Measurements from ENCODE around the gene LPCAT2. TPM values are rescaled to one million over a fixed set of nuclear protein-coding genes. Genes with fewer than 3 reads are reported as not detected.

LPCAT2 gene
- total and polyA plus RNA-seq, 2 of the 13 experiments (the other 11 are each of a cell fraction or from before 2014, with no cell fraction given): 9.9 to 17.6 TPM

DNA sequence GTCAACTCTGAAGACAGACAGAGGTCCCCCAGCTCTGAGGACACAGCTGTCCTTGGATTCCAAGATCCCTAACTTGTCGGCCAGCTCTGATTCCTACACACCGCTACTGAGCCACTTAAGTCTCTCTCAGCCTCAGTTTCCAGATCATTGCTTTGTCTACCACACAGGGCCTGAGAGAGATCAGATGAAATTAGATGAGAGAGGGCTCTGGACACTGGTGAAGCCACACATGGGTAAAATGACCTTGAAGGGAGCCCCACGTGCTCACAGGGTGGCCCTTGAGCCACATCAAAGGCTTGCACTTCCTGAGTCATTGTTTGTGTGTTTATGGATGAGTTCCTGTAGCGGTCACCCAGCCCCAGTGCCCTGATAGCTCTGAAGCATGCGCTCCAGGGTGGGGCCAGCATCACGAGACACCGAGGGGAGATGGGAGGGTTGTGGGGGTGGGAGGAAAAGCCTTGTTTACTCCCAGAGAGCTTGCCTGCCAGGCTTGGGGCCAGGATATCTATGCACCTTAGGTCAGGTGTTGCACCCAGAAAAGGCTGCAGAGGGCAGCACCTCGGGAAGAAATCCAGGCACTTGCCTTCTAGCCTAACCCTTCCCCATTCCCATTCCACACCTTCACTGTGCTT lies 114.2 kb downstream of the LPCAT2 start (continued):
- TF ChIP-seq ZNF646 (CRISPR knock-in tag; IDR thresholded peaks at IDR 0.05) (no peak; the same call in 1 of the 2 replicates), PHF8 (CRISPR knock-in tag; IDR thresholded peaks at IDR 0.05) (peak; percentile 38; the same call in 1 of the 2 replicates), TSC22D2 (CRISPR knock-in tag; IDR thresholded peaks at IDR 0.05; ENCODE audit: borderline replicate concordance) (peak; percentile 66; the same call in 1 of the 2 replicates), PBX3 (CRISPR knock-in tag; IDR thresholded peaks at IDR 0.05; ENCODE audit: borderline replicate concordance) (no peak), RXRA (CRISPR knock-in tag; IDR thresholded peaks at IDR 0.05) (peak; percentile 99), PAX8 (CRISPR knock-in tag; IDR thresholded peaks at IDR 0.05; ENCODE audit: borderline replicate concordance) (peak; percentile 77; the same call in 1 of the 2 replicates), ZNF263 (CRISPR knock-in tag; IDR thresholded peaks at IDR 0.05) (peak; percentile 46; the same call in 1 of the 2 replicates), GRHL1 (CRISPR knock-in tag; conservative IDR thresholded peaks at IDR 0.05) (no peak), NR2F6 (IDR thresholded peaks at IDR 0.05) (peak; percentile 91), NR2F6 (CRISPR knock-in tag; IDR thresholded peaks at IDR 0.05) (peak; percentile 95)
- TF ChIP-seq, protein P1, sequence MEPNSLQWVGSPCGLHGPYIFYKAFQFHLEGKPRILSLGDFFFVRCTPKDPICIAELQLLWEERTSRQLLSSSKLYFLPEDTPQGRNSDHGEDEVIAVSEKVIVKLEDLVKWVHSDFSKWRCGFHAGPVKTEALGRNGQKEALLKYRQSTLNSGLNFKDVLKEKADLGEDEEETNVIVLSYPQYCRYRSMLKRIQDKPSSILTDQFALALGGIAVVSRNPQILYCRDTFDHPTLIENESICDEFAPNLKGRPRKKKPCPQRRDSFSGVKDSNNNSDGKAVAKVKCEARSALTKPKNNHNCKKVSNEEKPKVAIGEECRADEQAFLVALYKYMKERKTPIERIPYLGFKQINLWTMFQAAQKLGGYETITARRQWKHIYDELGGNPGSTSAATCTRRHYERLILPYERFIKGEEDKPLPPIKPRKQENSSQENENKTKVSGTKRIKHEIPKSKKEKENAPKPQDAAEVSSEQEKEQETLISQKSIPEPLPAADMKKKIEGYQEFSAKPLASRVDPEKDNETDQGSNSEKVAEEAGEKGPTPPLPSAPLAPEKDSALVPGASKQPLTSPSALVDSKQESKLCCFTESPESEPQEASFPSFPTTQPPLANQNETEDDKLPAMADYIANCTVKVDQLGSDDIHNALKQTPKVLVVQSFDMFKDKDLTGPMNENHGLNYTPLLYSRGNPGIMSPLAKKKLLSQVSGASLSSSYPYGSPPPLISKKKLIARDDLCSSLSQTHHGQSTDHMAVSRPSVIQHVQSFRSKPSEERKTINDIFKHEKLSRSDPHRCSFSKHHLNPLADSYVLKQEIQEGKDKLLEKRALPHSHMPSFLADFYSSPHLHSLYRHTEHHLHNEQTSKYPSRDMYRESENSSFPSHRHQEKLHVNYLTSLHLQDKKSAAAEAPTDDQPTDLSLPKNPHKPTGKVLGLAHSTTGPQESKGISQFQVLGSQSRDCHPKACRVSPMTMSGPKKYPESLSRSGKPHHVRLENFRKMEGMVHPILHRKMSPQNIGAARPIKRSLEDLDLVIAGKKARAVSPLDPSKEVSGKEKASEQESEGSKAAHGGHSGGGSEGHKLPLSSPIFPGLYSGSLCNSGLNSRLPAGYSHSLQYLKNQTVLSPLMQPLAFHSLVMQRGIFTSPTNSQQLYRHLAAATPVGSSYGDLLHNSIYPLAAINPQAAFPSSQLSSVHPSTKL (CRISPR knock-in tag; IDR thresholded peaks at IDR 0.05): peak; percentile 100

Data from HepG2 (cell line).